GM18508 (cell line): ENCODE data around the gene AQP3.
"Not testable (repeated sequence)": the region's sequence is repeated elsewhere in the genome, so short reads cannot be mapped to it uniquely, and the experiment has no call there.

ENCODE experiments used
- ATAC-seq: cut with Tn5 transposase; IDR thresholded peaks from one replicate; pipeline ENCODE4 v1.9.1; 2021; ENCODE audit warnings: moderate number of reproducible peaks; ENCODE audit not compliant: insufficient read depth, unreplicated experiment

AQP3 gene

DNA sequence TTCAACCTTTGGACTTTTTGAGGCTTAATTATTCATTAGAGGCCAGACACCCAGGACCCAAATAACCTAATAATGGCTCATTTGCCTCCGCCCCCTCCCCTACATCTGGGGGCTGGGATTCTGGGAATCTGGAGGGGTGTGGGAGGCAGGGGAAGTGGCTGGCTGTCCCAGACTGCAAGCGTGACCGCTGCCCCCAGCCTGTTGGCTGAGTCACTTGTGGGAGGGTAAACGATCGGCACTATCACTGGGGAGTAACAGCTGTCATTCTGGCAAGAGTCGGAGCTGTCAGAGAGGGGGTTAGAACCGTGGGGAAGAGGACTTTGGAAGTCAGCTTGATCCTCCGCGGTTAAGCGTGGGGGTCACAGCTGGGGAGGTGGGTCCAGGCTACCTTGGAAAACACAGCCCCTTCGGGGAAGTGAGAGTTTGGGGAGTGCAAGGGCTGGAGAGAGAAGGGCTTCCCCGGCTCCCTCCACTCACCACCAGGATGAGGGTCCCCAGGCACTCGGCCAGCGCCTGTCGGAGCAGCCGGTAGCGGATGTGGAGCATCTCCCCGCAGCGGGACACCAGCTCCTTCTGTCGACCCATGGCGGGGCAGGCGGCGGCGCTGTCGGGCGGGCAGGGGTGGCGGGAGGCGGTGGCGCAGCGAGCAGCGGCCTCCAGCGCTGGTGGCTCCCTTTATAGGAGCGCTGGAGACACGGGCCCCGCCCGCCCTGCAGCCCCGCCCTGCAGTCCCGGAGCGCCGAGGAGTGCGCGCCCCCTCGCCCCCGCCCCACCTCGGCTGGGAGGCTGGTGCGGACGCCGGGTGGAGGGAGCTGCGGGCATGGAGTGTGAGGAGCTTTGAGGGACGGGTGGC is at the start of gene AQP3:
TSS of gene AQP3 (minus strand) at position 648 of the 853 bp plus-strand sequence. CDS start at position 585, 63 bp downstream.
- ATAC-seq: peak; percentile 14

DNA sequence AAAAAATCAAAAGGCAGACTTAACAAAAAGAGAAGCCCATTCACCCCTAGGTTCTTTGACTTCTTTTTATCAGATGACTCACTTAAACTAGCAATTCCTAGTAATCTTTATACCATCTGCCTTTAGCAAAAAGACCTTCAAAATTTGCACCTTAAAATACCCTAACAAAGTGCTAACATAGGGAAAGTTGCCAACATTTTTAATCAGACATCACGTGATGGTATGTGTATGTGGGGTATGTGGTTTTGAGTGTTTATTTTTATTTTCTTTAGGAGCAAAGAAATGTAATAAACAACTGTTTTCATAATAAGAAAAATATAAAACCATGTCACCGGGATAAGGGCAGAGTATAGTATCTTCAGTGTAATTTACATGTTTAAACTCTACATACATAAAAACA is 46.4 kb upstream of the AQP3 start:
- not testable (repeated sequence) for ATAC-seq

- no peak for ATAC-seq
Measured at GRCh38 chr9:33489066-33489465, 41.7 kb upstream of the AQP3 start.

GRCh38 chr9:33485312-33485711 is 37.9 kb upstream of the AQP3 start:
- ATAC-seq: not testable (repeated sequence)

GRCh38 chr9:33480976-33481375 is 33.6 kb upstream of the AQP3 start:
- ATAC-seq: no peak

- no peak for ATAC-seq
Measured at GRCh38 chr9:33480106-33480505, 32.7 kb upstream of the AQP3 start.

DNA sequence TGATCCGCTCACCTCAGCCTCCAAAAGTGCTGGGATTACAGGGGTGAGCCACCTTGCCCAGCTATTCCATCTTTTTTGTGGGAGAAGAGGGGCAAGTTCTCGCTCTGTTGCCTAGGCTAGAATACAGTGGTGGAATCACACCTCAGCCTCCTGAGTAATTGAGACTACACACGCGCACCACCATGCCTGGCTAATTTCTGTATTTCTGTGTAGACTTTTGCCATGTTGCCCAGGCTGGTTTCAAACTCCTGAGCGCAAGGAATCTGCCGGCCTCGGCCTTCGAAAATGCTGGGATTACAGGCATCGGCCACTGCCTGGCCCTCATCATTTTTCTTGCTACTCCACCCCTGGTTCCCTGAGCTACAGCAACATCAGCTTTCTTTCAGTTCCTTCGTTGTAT is 29.1 kb upstream of the AQP3 start:
- no peak for ATAC-seq

GRCh38 chr9:33475357-33475756 is 28.0 kb upstream of the AQP3 start:
- ATAC-seq: no peak

DNA sequence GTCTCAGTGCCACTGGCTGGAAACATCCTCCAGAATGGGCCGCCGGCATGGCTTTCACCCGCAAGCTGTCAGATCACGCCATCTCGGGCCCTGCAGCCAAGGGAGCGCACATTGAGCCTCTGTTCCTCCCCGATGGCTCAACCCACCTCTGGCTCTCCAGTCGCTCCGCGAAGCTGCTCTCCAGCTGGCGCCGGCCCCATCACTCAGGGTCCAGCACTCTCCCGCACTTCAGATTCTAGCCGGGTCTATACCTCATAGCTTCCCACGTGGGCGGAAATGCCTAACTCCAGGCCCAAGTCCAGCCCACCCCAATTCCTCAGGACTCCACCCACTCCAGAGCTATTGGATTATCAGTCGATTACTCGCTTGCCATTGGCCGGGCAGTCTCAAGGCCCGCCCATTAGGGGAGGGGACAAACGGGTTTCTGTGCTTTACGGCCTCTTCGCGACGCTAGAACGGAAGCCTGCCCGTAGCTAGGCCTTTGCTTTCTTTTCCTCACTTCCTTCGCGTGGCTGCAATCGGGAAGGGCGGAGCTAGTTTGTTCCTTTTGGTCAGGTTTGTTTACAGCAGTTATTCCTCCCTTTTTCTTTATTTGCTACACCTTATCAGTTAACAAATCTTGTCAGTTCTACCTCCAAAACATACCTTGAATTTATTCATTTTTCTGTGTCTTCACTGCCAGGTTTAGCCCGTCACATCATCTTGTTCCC is 26.4 kb upstream of the AQP3 start, which contains the start of gene NOL6:
TSS of gene NOL6 (minus strand) at position 282 of the 710 bp plus-strand sequence. CDS start at position 200, 82 bp downstream.
- ATAC-seq: peak; percentile 92

GRCh38 chr9:33472881-33473615 is 25.7 kb upstream of the AQP3 start:
- ATAC-seq: no peak

GRCh38 chr9:33472171-33472880 is 24.9 kb upstream of the AQP3 start:
- ATAC-seq: no peak

- no peak for ATAC-seq
Measured at GRCh38 chr9:33471361-33471760, 24.0 kb upstream of the AQP3 start.

- ATAC-seq: no peak
Measured at GRCh38 chr9:33469891-33470290, 22.5 kb upstream of the AQP3 start.

- no peak for ATAC-seq
Measured at GRCh38 chr9:33468797-33469621, 21.6 kb upstream of the AQP3 start.

GRCh38 chr9:33468215-33468730 is 20.9 kb upstream of the AQP3 start:
- no peak for ATAC-seq

DNA sequence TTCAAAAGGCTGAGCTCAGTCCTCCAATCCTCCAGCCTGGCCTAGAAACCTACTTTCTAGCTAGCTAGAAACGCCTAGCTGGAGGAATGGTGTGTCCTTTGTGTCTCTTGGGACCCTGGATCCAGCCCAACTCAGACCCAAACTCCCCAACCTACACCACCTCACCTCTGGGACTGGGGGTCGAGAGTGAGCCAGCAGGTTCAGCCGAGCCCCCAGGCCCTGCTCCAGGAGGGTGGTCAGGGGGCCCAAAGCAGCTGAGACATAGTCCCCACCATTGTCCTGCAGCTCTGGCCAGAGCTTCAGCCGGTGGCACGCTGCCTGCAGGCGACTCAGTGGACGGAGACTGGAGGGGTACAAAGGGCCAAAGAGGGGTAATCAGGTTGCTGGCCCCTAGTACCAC is 20.1 kb upstream of the AQP3 start:
- no peak for ATAC-seq

DNA sequence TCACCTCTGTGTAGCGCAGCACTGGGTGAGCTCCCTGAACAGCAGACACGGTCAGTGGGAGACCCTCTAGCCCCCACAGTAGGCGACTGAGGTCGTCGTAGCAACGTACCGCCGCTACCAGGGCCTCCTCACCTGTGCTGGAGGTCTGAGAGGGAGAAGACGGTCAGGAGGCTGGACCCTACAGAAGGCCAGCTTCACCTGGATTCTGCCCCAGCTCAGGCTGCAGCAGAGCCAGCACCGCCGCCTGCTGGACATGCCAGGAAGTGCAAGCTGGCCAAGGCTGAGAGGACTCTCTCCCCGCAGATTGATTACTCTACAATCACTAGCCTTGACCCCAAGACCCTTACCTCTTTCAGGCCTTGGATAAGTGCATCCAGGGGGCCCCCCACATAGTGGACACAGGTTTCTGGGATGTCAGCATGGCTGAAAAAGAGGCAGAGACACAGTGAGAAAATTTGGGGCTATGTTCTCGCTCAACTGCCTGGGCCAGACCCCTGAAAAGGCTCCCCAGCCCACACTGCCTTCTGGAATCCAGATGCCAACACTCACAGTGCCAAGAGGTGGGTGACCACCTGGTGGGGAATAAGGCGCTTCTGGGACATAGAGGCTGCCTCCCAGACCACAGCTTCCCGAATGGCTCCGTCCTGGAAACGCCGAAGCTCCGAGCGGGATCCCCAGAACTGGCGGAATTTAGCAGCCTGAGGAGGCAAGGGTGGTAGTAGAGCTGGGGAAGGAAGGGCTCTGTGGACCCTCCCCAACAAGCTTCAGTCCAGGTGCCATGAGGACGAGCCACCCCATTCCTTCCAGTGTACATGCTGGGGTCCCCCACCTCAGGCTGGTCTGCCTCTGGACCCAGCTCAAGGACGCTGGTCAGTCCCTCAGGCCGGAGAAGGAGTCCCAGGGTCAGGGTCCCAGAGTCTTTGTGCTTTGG is 19.4 kb upstream of the AQP3 start:
- no peak for ATAC-seq
